Midbrain (tissue), 1 donor: ENCODE measurements around the gene TNFRSF12A.
A peak's percentile ranks its signal among the peaks of the same experiment; 100 is the strongest.

Source experiments
- DNase-seq: peaks from one replicate; lab custom pipeline; 2025; lab: John Stamatoyannopoulos, UW

The TNFRSF12A gene

GRCh38 chr16:3020247-3020603, at the start of gene TNFRSF12A:
TSS of gene TNFRSF12A (plus strand) at chr16:3020368. CDS start at chr16:3020398, 30 bp downstream.
- DNase-seq = peak; percentile 17

GRCh38 chr16:2970563-2970962, 49.6 kb upstream of the TNFRSF12A start:
- DNase-seq = no peak

GRCh38 chr16:2971134-2971984, 48.8 kb upstream of the TNFRSF12A start:
- DNase-seq = no peak

GRCh38 chr16:2971985-2972784, 48.0 kb upstream of the TNFRSF12A start:
- no peak for DNase-seq

GRCh38 chr16:2973093-2973492, 47.1 kb upstream of the TNFRSF12A start:
- peak; percentile 69 for DNase-seq

- DNase-seq = peak; percentile 37
These were observed 46.4 kb upstream of the TNFRSF12A start for GRCh38 chr16:2973605-2974318.

- no peak for DNase-seq
These were observed 45.7 kb upstream of the TNFRSF12A start for GRCh38 chr16:2974319-2975056.

GRCh38 chr16:2975161-2975795, 44.9 kb upstream of the TNFRSF12A start:
- DNase-seq = no peak

GRCh38 chr16:2976201-2976600, 44.0 kb upstream of the TNFRSF12A start:
- peak; percentile 18 for DNase-seq

GRCh38 chr16:2976673-2977072, 43.5 kb upstream of the TNFRSF12A start:
- no peak for DNase-seq

- DNase-seq = peak; percentile 41
These were observed 42.7 kb upstream of the TNFRSF12A start for GRCh38 chr16:2977440-2977839.

- no peak for DNase-seq
These were observed 40.4 kb upstream of the TNFRSF12A start for GRCh38 chr16:2979669-2980226.

- peak; percentile 89 for DNase-seq
These were observed 39.7 kb upstream of the TNFRSF12A start, which contains the start of gene PKMYT1 for GRCh38 chr16:2980227-2981176. TSS of gene PKMYT1 (minus strand) at chr16:2980446. CDS start at chr16:2979657, 789 bp downstream.

- no peak for DNase-seq
These were observed 38.8 kb upstream of the TNFRSF12A start for GRCh38 chr16:2981177-2981898.

GRCh38 chr16:2981899-2982250, 38.3 kb upstream of the TNFRSF12A start:
- DNase-seq = no peak

GRCh38 chr16:2982402-2982801, 37.8 kb upstream of the TNFRSF12A start:
- no peak for DNase-seq

- peak; percentile 61 for DNase-seq
These were observed 36.4 kb upstream of the TNFRSF12A start for GRCh38 chr16:2983706-2984136.

GRCh38 chr16:2985462-2985861, 34.7 kb upstream of the TNFRSF12A start:
- no peak for DNase-seq

GRCh38 chr16:2985893-2986355, 34.2 kb upstream of the TNFRSF12A start:
- DNase-seq = no peak
